Left ventricle myocardium inferior (tissue), 1 donor: ENCODE results near the gene RANBP3. TPM values are rescaled to one million over a fixed set of nuclear protein-coding genes. Genes with fewer than 3 reads are reported as not detected.

Source experiments
- DNase-seq: peaks from one replicate; pipeline ENCODE4 v3.0.0-alpha.2; 2020
- H3K27ac ChIP-seq: fragments of 200-600 bp; replicated peaks from 2 replicates; pipeline ENCODE4 v1.8.0; 2021
- H3K27me3 ChIP-seq: fragments of 200-600 bp; 2 replicates; pipeline ENCODE4 v1.8.0; 2021; ENCODE audit warnings: low read depth
- H3K36me3 ChIP-seq: fragments of 200-600 bp; 2 replicates; pipeline ENCODE4 v1.8.0; 2021
- H3K4me1 ChIP-seq: fragments of 200-600 bp; 2 replicates; pipeline ENCODE4 v1.8.0; 2021
- H3K4me3 ChIP-seq: fragments of 200-600 bp; 2 replicates; pipeline ENCODE4 v1.8.0; 2021; ENCODE audit warnings: mild to moderate bottlenecking, moderate library complexity
- H3K9me3 ChIP-seq: fragments of 200-600 bp; replicated peaks from 2 replicates; pipeline ENCODE4 v1.8.0; 2021
- intact Hi-C: fragments of 100-400 bp; cut with micrococcal nuclease; formaldehyde crosslinking; loops from one replicate; pipeline ENCODE4 v1.11.0; 2022
- total RNA-seq: library from RNA; stranded (reverse); fragmentation: NEBNext Ultra II Directional; extraction: Animal tissue kit (Norgen Biotek cat#: 25700); gene quantifications from one replicate; pipeline ENCODE4 v1.2.1, GENCODE V29; 2021
- TF ChIP-seq, protein P1 (sequence below): fragments of 200-600 bp; IDR thresholded peaks from 2 replicates; pipeline ENCODE4 v1.8.0; 2021; ENCODE audit warnings: antibody characterized with exemption, mild to moderate bottlenecking, borderline replicate concordance
- donor health status: DM: no; HTN: yes; CAD: no; lungs with severe emphysema.

RANBP3 gene
- total RNA-seq, 1 donor from 2014 or later, result 54.8 TPM

DNA sequence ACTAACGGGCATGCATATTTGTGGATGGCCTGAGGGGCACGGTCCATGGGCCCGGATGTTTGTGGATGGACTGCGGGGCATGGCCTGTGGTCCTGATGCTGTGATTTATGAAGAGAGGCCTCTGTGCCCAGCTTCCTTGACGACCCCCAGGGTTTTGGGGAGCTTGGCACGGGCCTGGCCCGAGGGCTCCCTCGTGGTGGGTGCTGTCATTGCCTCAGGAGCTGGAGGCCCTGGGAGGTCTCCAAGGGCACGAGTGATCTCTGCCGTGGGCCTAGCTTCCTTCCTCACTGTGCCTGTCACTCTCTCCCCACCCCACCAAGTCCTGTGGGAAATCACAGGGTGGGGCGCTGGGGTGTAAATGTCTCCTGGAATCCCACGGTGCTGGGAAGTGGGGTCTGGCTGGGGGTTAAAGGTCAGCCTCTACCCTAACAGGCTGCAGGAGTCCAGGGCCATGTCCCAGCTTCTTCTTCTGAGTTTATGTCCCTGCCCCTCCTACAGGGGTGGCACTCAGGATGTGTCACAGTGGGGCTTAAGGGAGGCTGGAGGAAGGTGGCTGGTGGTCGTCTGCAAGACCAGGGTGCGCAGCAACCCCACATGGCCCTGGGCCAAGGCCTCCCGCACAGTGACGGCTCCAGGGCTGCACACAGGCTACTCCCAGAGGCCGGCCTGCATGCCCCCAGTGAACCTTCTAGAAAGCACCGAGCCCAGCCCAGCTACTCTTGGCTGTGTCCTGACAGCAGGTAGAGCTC, 27.6 kb upstream of the RANBP3 start:
- H3K36me3 ChIP-seq, result peaks cover 77% of the 10 kb centered on the region
- intact Hi-C loops, result no loop called here
- H3K27ac ChIP-seq, result no peak overlapping the region
- H3K27me3 ChIP-seq, result no peaks in the 10 kb centered on the region
- no peak for DNase-seq
- H3K4me1 ChIP-seq, result no peaks in the 10 kb centered on the region
- TF ChIP-seq, protein P1, sequence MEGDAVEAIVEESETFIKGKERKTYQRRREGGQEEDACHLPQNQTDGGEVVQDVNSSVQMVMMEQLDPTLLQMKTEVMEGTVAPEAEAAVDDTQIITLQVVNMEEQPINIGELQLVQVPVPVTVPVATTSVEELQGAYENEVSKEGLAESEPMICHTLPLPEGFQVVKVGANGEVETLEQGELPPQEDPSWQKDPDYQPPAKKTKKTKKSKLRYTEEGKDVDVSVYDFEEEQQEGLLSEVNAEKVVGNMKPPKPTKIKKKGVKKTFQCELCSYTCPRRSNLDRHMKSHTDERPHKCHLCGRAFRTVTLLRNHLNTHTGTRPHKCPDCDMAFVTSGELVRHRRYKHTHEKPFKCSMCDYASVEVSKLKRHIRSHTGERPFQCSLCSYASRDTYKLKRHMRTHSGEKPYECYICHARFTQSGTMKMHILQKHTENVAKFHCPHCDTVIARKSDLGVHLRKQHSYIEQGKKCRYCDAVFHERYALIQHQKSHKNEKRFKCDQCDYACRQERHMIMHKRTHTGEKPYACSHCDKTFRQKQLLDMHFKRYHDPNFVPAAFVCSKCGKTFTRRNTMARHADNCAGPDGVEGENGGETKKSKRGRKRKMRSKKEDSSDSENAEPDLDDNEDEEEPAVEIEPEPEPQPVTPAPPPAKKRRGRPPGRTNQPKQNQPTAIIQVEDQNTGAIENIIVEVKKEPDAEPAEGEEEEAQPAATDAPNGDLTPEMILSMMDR, result no peak
- no peak overlapping the region for H3K4me3 ChIP-seq
- no peaks in the 10 kb centered on the region for H3K9me3 ChIP-seq

DNA sequence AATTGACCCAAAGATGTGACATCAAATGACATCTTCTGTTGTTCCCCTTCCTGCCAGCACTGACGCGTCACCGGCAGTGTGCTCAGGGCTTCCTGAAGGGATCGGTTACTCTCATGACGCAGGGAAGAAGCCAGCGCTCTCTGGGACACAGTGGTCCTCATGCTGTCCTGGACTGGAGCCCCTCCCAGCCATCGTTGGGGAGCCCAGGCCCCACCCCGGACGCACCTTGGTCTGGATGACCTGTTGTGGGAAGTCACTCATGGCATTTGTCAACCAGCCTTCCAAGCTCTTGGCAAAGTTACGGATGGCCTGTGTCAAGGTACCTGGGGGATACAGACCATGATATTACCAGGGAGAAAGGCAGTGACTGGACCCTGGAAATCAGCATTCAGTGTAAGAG, 26.0 kb upstream of the RANBP3 start:
- intact Hi-C loops, result no loop called here
- no peaks in the 10 kb centered on the region for H3K9me3 ChIP-seq
- DNase-seq, result no peak
- no peak overlapping the region for H3K4me3 ChIP-seq
- no peaks in the 10 kb centered on the region for H3K4me1 ChIP-seq
- H3K27ac ChIP-seq, result no peak overlapping the region
- H3K36me3 ChIP-seq, result peaks cover 79% of the 10 kb centered on the region
- TF ChIP-seq, protein P1, result no peak
- H3K27me3 ChIP-seq, result no peaks in the 10 kb centered on the region

DNA sequence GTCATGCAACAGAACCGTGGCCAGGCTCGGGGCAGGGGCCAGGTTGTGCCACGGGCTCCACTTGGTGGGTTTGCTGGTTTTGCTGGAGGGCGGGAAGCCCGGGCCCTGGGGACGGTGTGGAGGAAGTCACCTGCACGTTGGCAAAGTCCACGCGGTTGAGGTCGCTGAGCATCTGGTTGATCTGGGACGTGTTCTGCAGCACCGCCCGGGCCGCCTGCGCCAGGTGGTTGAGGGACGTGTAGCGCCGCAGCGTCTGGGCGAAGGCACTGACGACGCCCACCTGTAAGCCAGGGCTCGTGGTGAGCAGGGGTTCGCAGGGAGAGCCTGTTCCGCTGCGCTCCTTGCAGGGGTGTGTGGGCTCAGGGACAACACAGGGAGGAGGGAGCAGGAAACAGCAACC, 24.7 kb upstream of the RANBP3 start:
- TF ChIP-seq, protein P1, result no peak
- Histone ChIP-seq H3K4me1 (no peaks in the 10 kb centered on the region), H3K27ac (no peak overlapping the region), H3K27me3 (no peaks in the 10 kb centered on the region), H3K4me3 (no peak overlapping the region), H3K9me3 (no peaks in the 10 kb centered on the region), H3K36me3 (peaks cover 74% of the 10 kb centered on the region)
- no peak for DNase-seq
- intact Hi-C loops, result no loop called here

DNA sequence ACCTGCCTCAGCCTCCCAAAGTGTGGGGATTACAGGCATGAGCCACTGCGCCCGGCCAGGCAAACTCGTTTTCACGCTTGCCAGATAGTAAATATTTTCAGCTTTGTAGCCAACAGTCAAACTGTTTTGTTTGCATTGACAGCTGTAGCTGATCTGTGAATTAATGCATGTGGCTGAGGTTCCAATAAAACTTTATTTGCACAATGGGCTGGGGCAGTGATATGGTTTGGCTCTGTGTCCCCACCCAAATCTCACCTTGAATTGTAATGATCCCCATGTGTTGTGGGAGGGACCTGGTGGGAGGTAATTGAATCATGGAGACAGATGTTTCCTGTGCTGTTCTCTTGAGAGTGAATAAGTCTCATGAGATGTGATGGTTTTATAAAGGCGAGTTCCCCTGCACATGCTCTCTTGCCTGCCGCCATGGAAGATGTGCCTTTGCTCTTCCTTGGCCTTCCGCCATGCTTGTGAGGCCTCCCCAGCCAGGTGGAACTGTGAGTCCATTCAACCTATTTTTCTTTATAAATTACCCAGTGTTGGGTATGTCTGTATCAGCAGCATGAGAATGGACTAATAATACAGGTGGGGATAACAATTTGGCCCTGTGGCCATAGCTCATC, 22.4 kb upstream of the RANBP3 start:
- DNase-seq, result no peak
- no peaks in the 10 kb centered on the region for H3K9me3 ChIP-seq
- H3K27ac ChIP-seq, result no peak overlapping the region
- H3K27me3 ChIP-seq, result no peaks in the 10 kb centered on the region
- H3K4me3 ChIP-seq, result no peak overlapping the region
- H3K36me3 ChIP-seq, result peaks cover 66% of the 10 kb centered on the region
- intact Hi-C loops, result no loop called here
- TF ChIP-seq, protein P1, result no peak
- H3K4me1 ChIP-seq, result no peaks in the 10 kb centered on the region

DNA sequence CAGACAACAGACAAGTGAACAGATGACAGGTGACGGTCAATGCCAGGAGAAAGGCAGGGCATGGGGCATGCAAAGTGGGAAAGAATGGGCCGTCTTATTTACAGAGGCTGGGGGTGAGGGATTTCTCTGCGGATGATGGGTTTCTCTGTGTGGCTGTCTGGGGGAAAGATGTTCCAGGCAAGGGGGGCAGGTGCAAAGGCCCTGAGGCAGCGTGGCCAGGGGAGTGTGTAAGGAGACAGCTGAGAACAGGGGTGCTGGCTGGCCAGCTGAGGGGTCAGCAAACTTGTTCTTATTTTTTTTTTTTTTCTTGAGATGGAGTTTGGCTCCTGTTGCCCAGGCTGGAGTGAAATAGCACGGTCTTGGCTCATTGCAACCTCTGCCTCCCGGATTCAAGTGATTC, 21.8 kb upstream of the RANBP3 start:
- intact Hi-C loops, result no loop called here
- peaks cover 59% of the 10 kb centered on the region for H3K36me3 ChIP-seq

More for the DNA sequence above, 21.8 kb upstream of the RANBP3 start:
- no peaks in the 10 kb centered on the region for H3K9me3 ChIP-seq
- H3K4me3 ChIP-seq, result no peak overlapping the region
- H3K27ac ChIP-seq, result no peak overlapping the region
- H3K27me3 ChIP-seq, result no peaks in the 10 kb centered on the region
- peaks cover 1% of the 10 kb centered on the region for H3K4me1 ChIP-seq
- TF ChIP-seq, protein P1, result no peak
- no peak for DNase-seq
